ENCODE measurements around the gene BNIP3. TPM values are rescaled to one million over a fixed set of nuclear protein-coding genes. Genes with fewer than 3 reads are reported as not detected.

BNIP3 gene
- total and polyA plus RNA-seq, 4 donors = 36.8 to 151 (median 114) TPM

DNA sequence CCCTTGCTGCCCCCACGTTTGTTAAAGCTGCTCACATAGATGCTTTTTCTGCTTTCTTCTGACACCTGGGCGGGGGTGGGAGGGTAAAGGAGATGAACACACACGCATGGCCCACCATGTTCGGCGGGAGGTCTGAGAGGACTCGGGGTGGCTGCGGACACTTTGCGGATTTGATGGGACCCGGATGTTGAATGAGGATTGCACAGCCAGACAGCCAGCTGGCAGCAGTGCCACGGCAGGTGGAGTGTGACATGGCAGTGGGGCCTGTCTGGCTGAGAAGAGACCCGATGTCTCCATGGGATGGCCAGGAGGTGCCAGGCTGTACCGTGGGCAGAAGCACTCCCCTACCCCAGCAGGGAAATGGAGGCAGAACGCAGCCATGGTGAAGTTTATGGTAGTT lies 49.7 kb downstream of the BNIP3 start:
- TF ChIP-seq, protein P1, sequence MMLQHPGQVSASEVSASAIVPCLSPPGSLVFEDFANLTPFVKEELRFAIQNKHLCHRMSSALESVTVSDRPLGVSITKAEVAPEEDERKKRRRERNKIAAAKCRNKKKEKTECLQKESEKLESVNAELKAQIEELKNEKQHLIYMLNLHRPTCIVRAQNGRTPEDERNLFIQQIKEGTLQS (IDR thresholded peaks at IDR 0.05) = no peak
- TF ChIP-seq TAF1 (conservative IDR thresholded peaks at IDR 0.05) (no peak), FOXA1 (IDR thresholded peaks at IDR 0.05) (no peak)
- peaks cover 0 to 17% (median 5%) of the 10 kb centered on the region in 4 donors for H3K36me3 ChIP-seq (ENCODE audit: control insufficient read depth in 4 of 4, insufficient read depth in 3 of 4, low read depth in 1 of 4, low read length in 3 of 4)
- H3K4me1 ChIP-seq (ENCODE audit: control insufficient read depth in 4 of 4, insufficient read depth in 4 of 4, low read length in 3 of 4) = peaks cover 0 to 14% (median 10%) of the 10 kb centered on the region in 4 donors
- no peak overlapping the region for H3K9ac ChIP-seq (ENCODE audit: low read depth in 1 of 2, low read length in 2 of 2)
- H3K27ac ChIP-seq (ENCODE audit: low read depth in 1 of 2, low read length in 2 of 2) = no peak overlapping the region
- no peak overlapping the region for H3K4me3 ChIP-seq (ENCODE audit: low read depth in 1 of 3, low read length in 3 of 3)
- DNase-seq (ENCODE audit: low spot score) = no peak
- no peaks in the 10 kb centered on the region for H3K9me3 ChIP-seq (ENCODE audit: control insufficient read depth in 4 of 4, low read length in 3 of 4)
- WGBS = 95% methylated on average over 13 of the region's 13 CpGs
- no peaks in the 10 kb centered on the region for H3K27me3 ChIP-seq (ENCODE audit: control insufficient read depth in 4 of 4, insufficient read depth in 4 of 4, low read length in 3 of 4)

GRCh38 chr10:131930586-131931330 lies 51.0 kb downstream of the BNIP3 start:
- no peak overlapping the region for H3K27ac ChIP-seq (ENCODE audit: low read depth in 1 of 2, low read length in 2 of 2)

More at GRCh38 chr10:131930586-131931330, 51.0 kb downstream of the BNIP3 start:
- peaks cover 0 to 14% (median 10%) of the 10 kb centered on the region in 4 donors for H3K4me1 ChIP-seq (ENCODE audit: control insufficient read depth in 4 of 4, insufficient read depth in 4 of 4, low read length in 3 of 4)
- no peak overlapping the region for H3K4me3 ChIP-seq (ENCODE audit: low read depth in 1 of 3, low read length in 3 of 3)
- peaks cover 0 to 13% (median 3%) of the 10 kb centered on the region in 4 donors for H3K36me3 ChIP-seq (ENCODE audit: control insufficient read depth in 4 of 4, insufficient read depth in 3 of 4, low read depth in 1 of 4, low read length in 3 of 4)
- DNase-seq (ENCODE audit: low spot score) = no peak
- TF ChIP-seq NR2F2 (IDR thresholded peaks at IDR 0.05) (no peak), GABPA (IDR thresholded peaks at IDR 0.05 in 1 of 2, conservative IDR thresholded peaks at IDR 0.05 in 1 of 2) (no peak), RAD21 (IDR thresholded peaks at IDR 0.05) (no peak), FOXA2 (IDR thresholded peaks at IDR 0.05) (no peak), EGR1 (IDR thresholded peaks at IDR 0.05; ENCODE audit: low read depth in 2 of 2) (no peak), JUND (IDR thresholded peaks at IDR 0.05) (no peak), HNF4A (conservative IDR thresholded peaks at IDR 0.05) (no peak), YY1 (IDR thresholded peaks at IDR 0.05) (no peak), HNF4G (IDR thresholded peaks at IDR 0.05) (no peak), TAF1 (conservative IDR thresholded peaks at IDR 0.05) (no peak), RXRA (IDR thresholded peaks at IDR 0.05) (no peak), FOXA1 (IDR thresholded peaks at IDR 0.05) (no peak)
- TF ChIP-seq, protein P2, sequence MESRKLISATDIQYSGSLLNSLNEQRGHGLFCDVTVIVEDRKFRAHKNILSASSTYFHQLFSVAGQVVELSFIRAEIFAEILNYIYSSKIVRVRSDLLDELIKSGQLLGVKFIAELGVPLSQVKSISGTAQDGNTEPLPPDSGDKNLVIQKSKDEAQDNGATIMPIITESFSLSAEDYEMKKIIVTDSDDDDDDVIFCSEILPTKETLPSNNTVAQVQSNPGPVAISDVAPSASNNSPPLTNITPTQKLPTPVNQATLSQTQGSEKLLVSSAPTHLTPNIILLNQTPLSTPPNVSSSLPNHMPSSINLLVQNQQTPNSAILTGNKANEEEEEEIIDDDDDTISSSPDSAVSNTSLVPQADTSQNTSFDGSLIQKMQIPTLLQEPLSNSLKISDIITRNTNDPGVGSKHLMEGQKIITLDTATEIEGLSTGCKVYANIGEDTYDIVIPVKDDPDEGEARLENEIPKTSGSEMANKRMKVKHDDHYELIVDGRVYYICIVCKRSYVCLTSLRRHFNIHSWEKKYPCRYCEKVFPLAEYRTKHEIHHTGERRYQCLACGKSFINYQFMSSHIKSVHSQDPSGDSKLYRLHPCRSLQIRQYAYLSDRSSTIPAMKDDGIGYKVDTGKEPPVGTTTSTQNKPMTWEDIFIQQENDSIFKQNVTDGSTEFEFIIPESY (IDR thresholded peaks at IDR 0.05) = no peak
- TF ChIP-seq, protein P3, sequence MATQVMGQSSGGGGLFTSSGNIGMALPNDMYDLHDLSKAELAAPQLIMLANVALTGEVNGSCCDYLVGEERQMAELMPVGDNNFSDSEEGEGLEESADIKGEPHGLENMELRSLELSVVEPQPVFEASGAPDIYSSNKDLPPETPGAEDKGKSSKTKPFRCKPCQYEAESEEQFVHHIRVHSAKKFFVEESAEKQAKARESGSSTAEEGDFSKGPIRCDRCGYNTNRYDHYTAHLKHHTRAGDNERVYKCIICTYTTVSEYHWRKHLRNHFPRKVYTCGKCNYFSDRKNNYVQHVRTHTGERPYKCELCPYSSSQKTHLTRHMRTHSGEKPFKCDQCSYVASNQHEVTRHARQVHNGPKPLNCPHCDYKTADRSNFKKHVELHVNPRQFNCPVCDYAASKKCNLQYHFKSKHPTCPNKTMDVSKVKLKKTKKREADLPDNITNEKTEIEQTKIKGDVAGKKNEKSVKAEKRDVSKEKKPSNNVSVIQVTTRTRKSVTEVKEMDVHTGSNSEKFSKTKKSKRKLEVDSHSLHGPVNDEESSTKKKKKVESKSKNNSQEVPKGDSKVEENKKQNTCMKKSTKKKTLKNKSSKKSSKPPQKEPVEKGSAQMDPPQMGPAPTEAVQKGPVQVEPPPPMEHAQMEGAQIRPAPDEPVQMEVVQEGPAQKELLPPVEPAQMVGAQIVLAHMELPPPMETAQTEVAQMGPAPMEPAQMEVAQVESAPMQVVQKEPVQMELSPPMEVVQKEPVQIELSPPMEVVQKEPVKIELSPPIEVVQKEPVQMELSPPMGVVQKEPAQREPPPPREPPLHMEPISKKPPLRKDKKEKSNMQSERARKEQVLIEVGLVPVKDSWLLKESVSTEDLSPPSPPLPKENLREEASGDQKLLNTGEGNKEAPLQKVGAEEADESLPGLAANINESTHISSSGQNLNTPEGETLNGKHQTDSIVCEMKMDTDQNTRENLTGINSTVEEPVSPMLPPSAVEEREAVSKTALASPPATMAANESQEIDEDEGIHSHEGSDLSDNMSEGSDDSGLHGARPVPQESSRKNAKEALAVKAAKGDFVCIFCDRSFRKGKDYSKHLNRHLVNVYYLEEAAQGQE (IDR thresholded peaks at IDR 0.05) = no peak
- TF ChIP-seq, protein P4, sequence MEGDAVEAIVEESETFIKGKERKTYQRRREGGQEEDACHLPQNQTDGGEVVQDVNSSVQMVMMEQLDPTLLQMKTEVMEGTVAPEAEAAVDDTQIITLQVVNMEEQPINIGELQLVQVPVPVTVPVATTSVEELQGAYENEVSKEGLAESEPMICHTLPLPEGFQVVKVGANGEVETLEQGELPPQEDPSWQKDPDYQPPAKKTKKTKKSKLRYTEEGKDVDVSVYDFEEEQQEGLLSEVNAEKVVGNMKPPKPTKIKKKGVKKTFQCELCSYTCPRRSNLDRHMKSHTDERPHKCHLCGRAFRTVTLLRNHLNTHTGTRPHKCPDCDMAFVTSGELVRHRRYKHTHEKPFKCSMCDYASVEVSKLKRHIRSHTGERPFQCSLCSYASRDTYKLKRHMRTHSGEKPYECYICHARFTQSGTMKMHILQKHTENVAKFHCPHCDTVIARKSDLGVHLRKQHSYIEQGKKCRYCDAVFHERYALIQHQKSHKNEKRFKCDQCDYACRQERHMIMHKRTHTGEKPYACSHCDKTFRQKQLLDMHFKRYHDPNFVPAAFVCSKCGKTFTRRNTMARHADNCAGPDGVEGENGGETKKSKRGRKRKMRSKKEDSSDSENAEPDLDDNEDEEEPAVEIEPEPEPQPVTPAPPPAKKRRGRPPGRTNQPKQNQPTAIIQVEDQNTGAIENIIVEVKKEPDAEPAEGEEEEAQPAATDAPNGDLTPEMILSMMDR (IDR thresholded peaks at IDR 0.05; ENCODE audit: low read depth, low read length, missing input control) = no peak
- TF ChIP-seq, protein P1 (IDR thresholded peaks at IDR 0.05) = no peak
- TF ChIP-seq, protein P5, sequence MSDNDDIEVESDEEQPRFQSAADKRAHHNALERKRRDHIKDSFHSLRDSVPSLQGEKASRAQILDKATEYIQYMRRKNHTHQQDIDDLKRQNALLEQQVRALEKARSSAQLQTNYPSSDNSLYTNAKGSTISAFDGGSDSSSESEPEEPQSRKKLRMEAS (IDR thresholded peaks at IDR 0.05) = no peak
- WGBS = 97% methylated on average over 16 of the region's 16 CpGs
- H3K9me3 ChIP-seq (ENCODE audit: control insufficient read depth in 4 of 4, low read length in 3 of 4) = no peaks in the 10 kb centered on the region
- no peaks in the 10 kb centered on the region for H3K27me3 ChIP-seq (ENCODE audit: control insufficient read depth in 4 of 4, insufficient read depth in 4 of 4, low read length in 3 of 4)
- no peak overlapping the region for H3K9ac ChIP-seq (ENCODE audit: low read depth in 1 of 2, low read length in 2 of 2)

Measured in liver (tissue), 9 donors.